Mesothelial cell of epicardium (in vitro differentiated cells): Measurements from ENCODE around the gene ANKZF1. TPM values are rescaled to one million over a fixed set of nuclear protein-coding genes. Genes with fewer than 3 reads are reported as not detected.

Source experiments
- DNase-seq, 2 experiments: peaks; one replicate each; pipeline ENCODE4 v3.0.0; 2021; ENCODE audit warnings: low spot score in 2 of 2; ENCODE audit not compliant: unreplicated experiment in 2 of 2
- H3K27ac Mint-ChIP-seq: 2 replicates; pipeline ENCODE4 v1.8.0; 2021; ENCODE audit warnings: mixed read lengths
- H3K27me3 Mint-ChIP-seq: 2 replicates; pipeline ENCODE4 v1.8.0; 2021; ENCODE audit warnings: low read depth, mixed read lengths
- H3K36me3 Mint-ChIP-seq: 2 replicates; pipeline ENCODE4 v1.8.0; 2021; ENCODE audit warnings: mixed read lengths
- H3K4me1 Mint-ChIP-seq: 2 replicates; pipeline ENCODE4 v1.8.0; 2021; ENCODE audit warnings: mixed read lengths
- H3K4me3 Mint-ChIP-seq: 2 replicates; pipeline ENCODE4 v1.8.0; 2021; ENCODE audit warnings: mild to moderate bottlenecking, moderate library complexity, mixed read lengths
- H3K9me3 Mint-ChIP-seq: 2 replicates; pipeline ENCODE4 v1.8.0; 2021; ENCODE audit warnings: mixed read lengths
- CTCF ChIP-seq: fragments of 200-600 bp; sonication (generic); IDR thresholded peaks from one replicate; pipeline ENCODE4 v1.5.0; 2021; ENCODE audit warnings: antibody characterized with exemption; ENCODE audit not compliant: unreplicated experiment
- total RNA-seq: library from RNA; stranded (reverse); gene quantifications from 3 replicates; pipeline ENCODE4 v1.2.1, GENCODE V29; 2021

ANKZF1 gene
- total RNA-seq, 1 donor from 2014 or later, result 65.3 TPM

DNA sequence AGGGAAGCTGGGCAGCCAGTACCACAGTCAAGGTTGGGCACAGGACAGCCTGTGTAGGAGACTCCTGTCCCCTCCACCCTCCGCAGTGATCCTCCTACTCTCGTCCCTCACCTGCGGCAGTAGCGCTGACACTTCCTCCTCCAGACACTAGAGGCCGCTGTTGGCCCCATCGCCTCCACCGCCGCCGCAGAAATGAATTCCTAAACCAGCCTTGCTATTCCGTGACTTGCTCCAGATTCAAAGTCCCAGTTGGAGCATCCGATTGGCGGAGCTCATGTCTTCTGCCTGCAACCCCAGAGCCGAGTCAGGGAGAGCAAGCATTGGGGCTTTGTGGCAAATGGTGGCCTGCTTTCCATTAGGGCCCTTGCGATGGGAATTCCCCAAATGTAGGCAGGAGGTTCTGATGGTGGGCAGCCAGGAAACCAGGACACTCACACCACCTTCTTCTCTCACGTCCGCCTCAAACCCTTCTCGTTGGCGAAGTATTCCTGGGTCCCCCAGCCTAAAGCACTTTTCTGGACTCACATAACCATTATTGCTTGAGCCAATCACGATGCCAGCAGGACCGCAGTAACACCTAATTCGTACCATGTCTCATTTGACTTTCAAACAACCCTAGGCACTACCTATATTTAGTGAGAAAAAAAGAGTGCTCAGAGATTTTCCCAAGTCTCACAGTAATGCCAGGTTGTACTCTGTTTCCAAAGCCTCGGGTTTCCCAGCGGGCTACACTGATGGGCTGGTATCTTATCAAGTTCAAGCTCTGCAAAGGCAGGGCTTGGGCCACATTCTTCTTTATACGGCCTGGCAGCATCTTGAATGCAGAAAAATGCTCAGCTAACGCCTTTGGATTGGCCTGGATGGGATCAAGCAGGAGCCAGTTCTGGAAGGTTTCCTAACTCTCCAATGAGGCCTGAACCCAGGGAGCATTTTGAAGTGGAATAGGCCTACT, 48.4 kb downstream of the ANKZF1 start:
- TF ChIP-seq CTCF, result peak; percentile 93
- Mint-ChIP-seq H3K36me3 (peaks cover 3% of the 10 kb centered on the region), H3K27ac (peak overlapping the region; percentile 95)

GRCh38 chr2:219278655-219279150, 49.1 kb downstream of the ANKZF1 start:
- peaks cover 8% of the 10 kb centered on the region for H3K36me3 Mint-ChIP-seq
- peaks cover 40% of the 10 kb centered on the region for H3K4me1 Mint-ChIP-seq
- TF ChIP-seq CTCF, result no peak
- H3K27me3 Mint-ChIP-seq, result no peaks in the 10 kb centered on the region
- peak overlapping the region; percentile 95 for H3K27ac Mint-ChIP-seq
- H3K9me3 Mint-ChIP-seq, result no peaks in the 10 kb centered on the region
- no peak for DNase-seq
- peak overlapping the region; percentile 85 for H3K4me3 Mint-ChIP-seq

More for the DNA sequence above, 48.4 kb downstream of the ANKZF1 start:
- Mint-ChIP-seq H3K27me3 (no peaks in the 10 kb centered on the region), H3K4me3 (peak overlapping the region; percentile 85), H3K9me3 (no peaks in the 10 kb centered on the region), H3K4me1 (peaks cover 42% of the 10 kb centered on the region)
- DNase-seq, result peak; percentile 63 to 92

DNA sequence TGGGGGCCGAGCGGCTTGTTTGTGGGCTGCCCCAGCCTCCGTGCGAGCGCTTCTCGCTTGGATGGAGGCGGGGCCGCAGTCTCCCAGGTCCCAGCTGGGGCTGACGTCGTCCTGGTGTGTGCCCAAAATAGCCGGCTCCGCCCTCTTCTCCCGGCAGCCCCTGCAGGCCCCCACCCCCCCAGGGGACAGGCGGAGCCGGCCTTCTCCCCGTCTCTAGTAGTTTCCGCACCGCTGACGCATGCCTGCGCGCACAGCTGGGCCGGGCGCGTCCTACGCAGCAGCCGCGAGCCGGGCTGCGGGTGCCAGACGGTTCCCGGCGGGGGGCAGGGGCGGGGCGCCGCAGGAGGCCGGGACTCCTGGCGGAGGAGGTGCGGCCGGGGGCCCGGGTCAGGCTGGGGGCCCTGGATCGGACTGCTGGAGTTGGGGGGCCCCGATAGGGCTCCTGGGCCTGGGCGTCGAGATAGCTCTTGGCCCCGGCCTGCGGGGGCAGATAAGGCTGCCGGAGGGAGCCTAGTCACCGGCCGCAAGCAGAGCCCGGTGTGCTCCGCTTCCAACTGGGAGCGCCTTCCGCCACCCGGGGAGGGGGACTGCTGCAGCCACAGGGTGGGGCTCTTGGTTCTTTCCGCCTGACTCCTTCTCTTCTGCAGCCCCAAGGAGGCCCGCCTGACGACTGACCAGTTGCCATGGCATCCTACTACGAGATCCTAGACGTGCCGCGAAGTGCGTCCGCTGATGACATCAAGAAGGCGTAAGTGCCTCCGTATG, 49.7 kb downstream of the ANKZF1 start, which contains the start of gene DNAJB2:
Gene DNAJB2, plus strand, starts transcription at position 216 of the 765 bp plus-strand sequence. Its CDS starts 468 bp downstream, at position 684.
- no peaks in the 10 kb centered on the region for H3K27me3 Mint-ChIP-seq
- H3K36me3 Mint-ChIP-seq, result peaks cover 10% of the 10 kb centered on the region
- no peaks in the 10 kb centered on the region for H3K9me3 Mint-ChIP-seq
- peak within 1 kb of the TSS; percentile 85 for H3K4me3 Mint-ChIP-seq
- peak within 1 kb of the TSS; percentile 95 for H3K27ac Mint-ChIP-seq
- peak; percentile 96 to 97 for DNase-seq
- TF ChIP-seq CTCF, result peak; percentile 12
- peaks cover 34% of the 10 kb centered on the region for H3K4me1 Mint-ChIP-seq

DNA sequence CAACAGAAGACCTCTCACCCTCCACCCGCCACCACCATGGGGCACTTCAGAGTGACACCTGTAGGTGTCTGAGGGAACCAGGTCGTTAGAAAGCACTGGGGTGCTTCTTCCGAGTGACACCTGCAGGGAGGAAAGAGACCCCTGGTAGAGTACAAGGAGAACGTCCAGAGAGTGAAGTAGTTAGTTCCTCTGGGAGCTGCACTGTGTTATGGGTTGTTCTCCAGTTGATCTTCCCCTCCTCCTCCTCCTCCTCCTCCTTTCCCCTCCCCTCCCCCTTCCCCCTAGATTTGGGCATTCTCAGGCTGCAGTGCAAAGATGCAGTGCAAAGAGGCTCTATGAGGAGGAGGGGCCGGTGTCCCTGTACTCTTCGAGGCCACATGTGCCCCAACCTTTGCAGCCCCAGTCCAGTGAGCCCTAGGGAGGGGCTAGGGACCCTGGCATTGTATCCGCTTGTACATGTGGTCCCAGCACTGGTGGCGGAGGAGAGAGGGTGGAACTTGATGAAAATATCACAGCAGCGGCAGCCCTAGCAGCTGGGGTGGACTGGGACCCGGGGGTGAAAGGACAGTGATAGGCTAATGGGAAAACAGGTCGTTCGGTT, 50.4 kb downstream of the ANKZF1 start:
- no peaks in the 10 kb centered on the region for H3K9me3 Mint-ChIP-seq
- peaks cover 27% of the 10 kb centered on the region for H3K4me1 Mint-ChIP-seq
- H3K27me3 Mint-ChIP-seq, result no peaks in the 10 kb centered on the region
- DNase-seq, result no peak
- peak overlapping the region; percentile 86 for H3K27ac Mint-ChIP-seq
- peaks cover 10% of the 10 kb centered on the region for H3K36me3 Mint-ChIP-seq
- TF ChIP-seq CTCF, result no peak
- peak overlapping the region; percentile 85 for H3K4me3 Mint-ChIP-seq

- Mint-ChIP-seq H3K9me3 (no peaks in the 10 kb centered on the region), H3K27ac (no peak overlapping the region)
Measured at GRCh38 chr2:219280651-219281050, 51.0 kb downstream of the ANKZF1 start.

More at GRCh38 chr2:219280651-219281050, 51.0 kb downstream of the ANKZF1 start:
- H3K27me3 Mint-ChIP-seq, result no peaks in the 10 kb centered on the region
- peaks cover 27% of the 10 kb centered on the region for H3K4me1 Mint-ChIP-seq
- peak overlapping the region; percentile 85 for H3K4me3 Mint-ChIP-seq
- peaks cover 10% of the 10 kb centered on the region for H3K36me3 Mint-ChIP-seq
- TF ChIP-seq CTCF, result no peak
- DNase-seq, result no peak
